Measurements from ENCODE around the gene DBR1. TPM values are rescaled to one million over a fixed set of nuclear protein-coding genes. Genes with fewer than 3 reads are reported as not detected.

The DBR1 gene
- total and polyA plus RNA-seq, 2 experiments from 2014 or later = 9.7 to 17.2 TPM

GRCh38 chr3:138195481-138195880 is 20.8 kb upstream of the DBR1 start:
- Mint-ChIP-seq H3K4me3 (no peak overlapping the region), H3K27ac (no peak overlapping the region), H3K4me1 (no peaks in the 10 kb centered on the region), H3K27me3 (ENCODE audit: insufficient read depth, low read depth, poor library complexity) (no peaks in the 10 kb centered on the region), H3K36me3 (ENCODE audit: low read depth) (peaks cover 30% of the 10 kb centered on the region), H3K9me3 (no peaks in the 10 kb centered on the region; the same call in 2 of the 3 replicates)
- DNase-seq (ENCODE audit: low spot score) = no peak
- H4K20me1 ChIP-seq (replicated peaks; ENCODE audit: insufficient read depth) = peaks cover 52% of the 10 kb centered on the region
- 0 out of 2 replicates have a peak, but pooled peaks cover 3% of the 10 kb centered on the region for H3F3A ChIP-seq (replicated peaks; ENCODE audit: low read depth)
- H3K9me2 ChIP-seq (ENCODE audit: insufficient read depth) = no peaks in the 10 kb centered on the region
- no peak overlapping the region for H3K4me3 ChIP-seq
- H3K36me3 ChIP-seq (ENCODE audit: insufficient read depth) = peaks cover 7% of the 10 kb centered on the region
- H3K4me2 ChIP-seq = no peak overlapping the region
- no peak overlapping the region for H3K27ac ChIP-seq (ENCODE audit: low read depth)
- no peak for ATAC-seq
- H3K79me2 ChIP-seq (replicated peaks; ENCODE audit: insufficient read depth) = peaks cover 100% of the 10 kb centered on the region
- H3K4me1 ChIP-seq (ENCODE audit: insufficient read depth) = no peaks in the 10 kb centered on the region
- H3K27me3 ChIP-seq (ENCODE audit: insufficient read depth) = no peaks in the 10 kb centered on the region
- no peak for TF ChIP-seq REST (IDR thresholded peaks at IDR 0.05; ENCODE audit: unreplicated experiment)
- no peak for TF ChIP-seq EZH2 (IDR thresholded peaks at IDR 0.05; ENCODE audit: low read depth, unreplicated experiment)
- TF ChIP-seq NANOG (IDR thresholded peaks at IDR 0.05; ENCODE audit: borderline replicate concordance) = no peak
- no peak for TF ChIP-seq CTCF (conservative IDR thresholded peaks at IDR 0.05; ENCODE audit: low read depth in 2 of 2)
- H2AFZ ChIP-seq = no peak overlapping the region

- H3K36me3 Mint-ChIP-seq (ENCODE audit: low read depth) = peaks cover 25% of the 10 kb centered on the region
- Histone ChIP-seq H3K79me2 (replicated peaks; ENCODE audit: insufficient read depth) (peaks cover 55% of the 10 kb centered on the region), H3K4me1 (ENCODE audit: insufficient read depth) (peaks cover 12% of the 10 kb centered on the region), H3K27me3 (ENCODE audit: insufficient read depth) (peaks cover 20% of the 10 kb centered on the region), H3K4me2 (peak overlapping the region; percentile 83), H3K4me3 (peak overlapping the region; percentile 86), H4K20me1 (replicated peaks; ENCODE audit: insufficient read depth) (peaks cover 17% of the 10 kb centered on the region), H3K36me3 (ENCODE audit: insufficient read depth) (peaks cover 7% of the 10 kb centered on the region), H3K9me2 (ENCODE audit: insufficient read depth) (no peaks in the 10 kb centered on the region), H2AFZ (peak overlapping the region; percentile 93; the same call in 1 of the 2 replicates), H3F3A (replicated peaks; ENCODE audit: low read depth) (no peaks in the 10 kb centered on the region), H3K27ac (ENCODE audit: low read depth) (peak overlapping the region; percentile 95)
- peak overlapping the region; percentile 100 for H3K27ac Mint-ChIP-seq
- peaks cover 2% of the 10 kb centered on the region for H3K27me3 Mint-ChIP-seq (ENCODE audit: insufficient read depth, low read depth, poor library complexity)
- ATAC-seq (no peak), DNase-seq (ENCODE audit: low spot score) (no peak)
- H3K4me3 Mint-ChIP-seq = peak overlapping the region; percentile 95
- H3K9me3 Mint-ChIP-seq = no peaks in the 10 kb centered on the region
- TF ChIP-seq ZNF331 (CRISPR knock-in tag; IDR thresholded peaks at IDR 0.05; ENCODE audit: low read depth) = no peak
- TF ChIP-seq EZH2phosphoT487 (IDR thresholded peaks at IDR 0.05; ENCODE audit: unreplicated experiment) = no peak
- TF ChIP-seq ZNF114 (CRISPR knock-in tag; IDR thresholded peaks at IDR 0.05) = no peak
- no peak for TF ChIP-seq CREB1 (CRISPR knock-in tag; IDR thresholded peaks at IDR 0.05; ENCODE audit: low read depth)
- H3K4me1 Mint-ChIP-seq = peaks cover 17% of the 10 kb centered on the region
Observed at GRCh38 chr3:138188013-138188730, 13.5 kb upstream of the DBR1 start.
